HCEC 1CT (cell line): ENCODE data around the gene CTAGE6.
"Not testable (repeated sequence)": the region's sequence is repeated elsewhere in the genome, so short reads cannot be mapped to it uniquely, and the experiment has no call there.

Experiments used
- DNase-seq: peaks from one replicate; pipeline ENCODE4 v3.0.0-alpha.2; 2017

Gene CTAGE6

DNA sequence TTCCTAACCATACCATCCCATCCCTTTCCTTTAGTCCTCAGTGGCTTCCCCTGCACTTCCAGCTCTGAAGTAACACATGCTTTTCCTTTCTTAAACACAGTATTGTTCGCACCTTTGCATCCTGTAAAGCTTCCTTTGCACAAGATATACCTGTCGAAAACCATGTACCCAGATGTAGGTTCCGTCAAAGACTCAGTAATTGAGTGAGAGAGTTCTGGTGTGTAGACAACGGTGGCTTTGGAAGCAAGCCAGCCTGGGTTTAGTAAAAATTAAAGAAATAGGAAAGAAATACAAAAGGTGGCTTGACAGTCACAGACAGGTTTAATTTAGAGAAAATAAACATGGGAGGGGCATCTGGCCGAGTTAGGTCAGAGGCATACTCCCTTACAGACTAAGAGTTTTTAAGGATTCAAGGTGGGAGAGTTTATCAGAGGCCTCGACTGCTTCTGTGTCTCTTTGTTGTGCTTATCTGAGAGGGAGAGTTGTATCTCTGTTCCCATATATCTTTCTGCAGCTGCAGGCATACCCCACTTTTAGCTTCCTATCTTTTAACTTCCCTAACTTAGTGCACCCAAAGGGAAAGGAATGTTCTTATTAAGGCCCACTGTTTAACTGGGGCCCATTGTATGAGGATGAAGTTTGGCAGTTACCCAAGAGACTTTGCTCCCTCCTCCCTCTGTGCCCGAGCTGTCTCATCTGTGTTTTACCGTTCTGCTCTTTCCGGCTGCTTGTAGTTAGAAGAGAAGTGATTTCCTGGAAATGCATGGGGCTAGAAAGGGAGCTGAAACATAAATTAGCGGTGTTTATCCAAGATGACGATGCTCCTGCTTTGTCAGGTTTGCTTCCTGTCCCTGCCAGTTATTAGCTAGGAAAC, 42.7 kb downstream of the CTAGE6 start:
- not testable (repeated sequence) for DNase-seq

DNA sequence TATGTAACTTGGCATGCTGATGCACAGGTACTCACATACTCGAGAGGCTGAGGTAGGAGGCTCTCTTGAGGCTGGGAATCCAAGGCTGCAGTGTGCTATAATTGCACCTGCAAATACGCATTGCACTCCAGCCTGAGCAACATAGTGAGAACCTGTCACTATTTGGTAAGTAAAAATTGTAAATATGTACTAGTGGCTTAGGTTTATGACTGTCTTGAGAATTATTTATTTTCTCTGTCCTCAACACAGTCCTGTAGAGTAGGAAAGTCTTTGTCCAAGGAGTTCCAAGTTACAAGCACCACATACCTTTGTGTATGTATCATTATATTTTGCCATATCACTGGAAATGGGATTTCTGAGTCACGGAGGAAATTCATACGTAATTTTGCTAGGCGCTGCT, 45.1 kb downstream of the CTAGE6 start:
- DNase-seq: not testable (repeated sequence)

DNA sequence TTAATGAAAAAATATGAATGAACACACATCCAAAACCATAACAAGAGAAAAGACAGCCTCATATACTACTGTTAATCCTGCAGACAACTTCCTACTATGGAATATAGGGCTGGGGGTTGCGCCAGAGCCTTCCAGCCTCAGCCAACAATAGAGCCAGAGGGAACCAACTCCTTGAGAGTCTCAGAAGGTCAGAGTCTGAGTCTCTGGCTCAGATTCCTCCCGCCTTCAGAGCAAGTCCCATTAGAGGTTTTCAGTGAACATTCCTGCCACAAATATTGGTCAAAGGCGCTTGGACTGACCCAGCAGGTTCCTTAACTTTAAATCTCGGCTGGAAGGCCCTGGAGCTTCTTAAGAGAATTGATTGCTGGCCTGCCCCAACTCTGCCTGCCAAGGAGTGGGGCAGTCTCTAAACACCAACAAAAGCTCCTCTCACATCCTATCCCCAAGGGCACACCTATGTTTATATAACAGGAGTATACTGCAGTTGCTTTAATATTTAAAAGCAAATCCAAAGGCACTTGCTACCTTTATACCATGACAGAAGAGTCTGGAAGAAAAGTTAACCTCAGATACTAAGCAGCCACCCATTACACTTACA, 45.7 kb downstream of the CTAGE6 start:
- DNase-seq: not testable (repeated sequence)

DNA sequence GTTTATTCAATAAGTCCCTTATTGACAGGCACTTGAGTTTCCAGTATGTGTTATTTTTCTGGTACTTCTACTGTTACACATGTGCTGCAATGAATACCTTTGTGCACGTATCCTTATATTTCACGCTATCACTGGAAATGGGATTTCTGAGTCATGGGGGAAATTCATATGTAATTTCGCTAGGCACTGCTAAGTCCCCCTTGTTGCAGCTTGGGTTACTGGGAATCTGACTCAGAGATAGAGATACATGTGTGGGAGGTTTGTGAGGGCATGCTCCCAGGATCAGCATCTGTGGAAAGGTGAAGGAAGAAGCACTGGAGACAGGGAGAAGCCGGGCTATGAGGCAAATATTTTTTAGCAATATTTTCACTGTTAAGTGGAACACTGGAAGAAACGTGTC, 47.6 kb downstream of the CTAGE6 start:
- not testable (repeated sequence) for DNase-seq
